Peyer's patch (tissue), 4 donors: Measurements from ENCODE around the gene CD79A. TPM values are rescaled to one million over a fixed set of nuclear protein-coding genes. Genes with fewer than 3 reads are reported as not detected.

Source experiments
- DNase-seq, 3 donors: peaks; one replicate each; pipeline ENCODE4 v3.0.0-alpha.2; 2017 to 2019
- H3K27ac ChIP-seq, 4 donors: fragments of 200-600 bp; sonication (generic); one replicate each; pipeline ENCODE4 v1.5.1; 2016 to 2019
- H3K27me3 ChIP-seq, 2 donors: fragments of 200-600 bp; sonication (generic); one replicate each; pipeline ENCODE4 v1.5.1; 2019
- H3K36me3 ChIP-seq, 3 donors: fragments of 200-600 bp; sonication (generic); one replicate each; pipeline ENCODE4 v1.5.1; 2016 to 2019
- H3K4me1 ChIP-seq, 4 donors: fragments of 200-600 bp; sonication (generic); one replicate each; pipeline ENCODE4 v1.5.1; 2016 to 2019
- H3K4me3 ChIP-seq, 4 donors: fragments of 200-600 bp; sonication (generic); 1 replicate in 3 of 4; 2 replicates in 1 of 4; pipeline ENCODE4 v1.5.1; 2016 to 2019; ENCODE audit warnings: mild to moderate bottlenecking in 1 of 4
- H3K9me3 ChIP-seq, 4 donors: fragments of 200-600 bp; sonication (generic); one replicate each; pipeline ENCODE4 v1.5.1; 2016 to 2019; ENCODE audit warnings: mild to moderate bottlenecking in 1 of 4
- POLR2A ChIP-seq, 2 donors: fragments of 450-650 bp; IDR thresholded peaks; one replicate each; pipeline ENCODE4 v1.5.1; 2017; ENCODE audit warnings: antibody characterized with exemption in 2 of 2, mild to moderate bottlenecking in 2 of 2, moderate library complexity in 2 of 2
- total RNA-seq, 4 donors: library from RNA; depleted of rRNA; stranded (reverse); fragments of >200 nt; gene quantifications; one replicate each; pipeline ENCODE4 v1.1.0, GENCODE V29; 2016
- TF ChIP-seq, protein P1 (sequence below), 6 experiments: fragments of 450-650 bp in 4 of 6; fragments of 200-600 bp in 2 of 6; sonication (generic) in 1 of 6; IDR thresholded peaks; one replicate each; pipeline ENCODE4 v1.5.1; 2017 to 2019; ENCODE audit warnings: antibody characterized with exemption in 6 of 6, mild to moderate bottlenecking in 3 of 6, moderate library complexity in 1 of 6

CD79A gene
- total RNA-seq, 4 donors from 2014 or later = 2.8 to 65.2 (median 4.2) TPM

DNA sequence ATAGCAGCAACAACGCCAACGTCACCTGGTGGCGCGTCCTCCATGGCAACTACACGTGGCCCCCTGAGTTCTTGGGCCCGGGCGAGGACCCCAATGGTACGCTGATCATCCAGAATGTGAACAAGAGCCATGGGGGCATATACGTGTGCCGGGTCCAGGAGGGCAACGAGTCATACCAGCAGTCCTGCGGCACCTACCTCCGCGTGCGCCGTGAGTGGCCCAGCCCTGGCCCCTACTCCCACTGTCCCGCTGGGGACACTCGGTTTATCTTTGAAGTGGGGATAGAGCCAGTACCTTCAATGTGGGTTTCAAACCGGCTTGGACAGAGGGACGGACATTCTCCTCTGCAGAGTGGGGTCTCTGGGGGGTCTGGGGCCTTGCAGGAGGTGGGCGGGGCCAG is 2.0 kb downstream of the CD79A start:
- peak overlapping the region in 1 of 4 donors; percentile 58 for H3K4me3 ChIP-seq
- H3K27ac ChIP-seq = peak overlapping the region in 2 of 4 donors; percentile 85 to 98
- no peaks in the 10 kb centered on the region for H3K27me3 ChIP-seq
- no peak for DNase-seq
- no peak for TF ChIP-seq POLR2A (IDR thresholded peaks at IDR 0.05)
- TF ChIP-seq, protein P1, sequence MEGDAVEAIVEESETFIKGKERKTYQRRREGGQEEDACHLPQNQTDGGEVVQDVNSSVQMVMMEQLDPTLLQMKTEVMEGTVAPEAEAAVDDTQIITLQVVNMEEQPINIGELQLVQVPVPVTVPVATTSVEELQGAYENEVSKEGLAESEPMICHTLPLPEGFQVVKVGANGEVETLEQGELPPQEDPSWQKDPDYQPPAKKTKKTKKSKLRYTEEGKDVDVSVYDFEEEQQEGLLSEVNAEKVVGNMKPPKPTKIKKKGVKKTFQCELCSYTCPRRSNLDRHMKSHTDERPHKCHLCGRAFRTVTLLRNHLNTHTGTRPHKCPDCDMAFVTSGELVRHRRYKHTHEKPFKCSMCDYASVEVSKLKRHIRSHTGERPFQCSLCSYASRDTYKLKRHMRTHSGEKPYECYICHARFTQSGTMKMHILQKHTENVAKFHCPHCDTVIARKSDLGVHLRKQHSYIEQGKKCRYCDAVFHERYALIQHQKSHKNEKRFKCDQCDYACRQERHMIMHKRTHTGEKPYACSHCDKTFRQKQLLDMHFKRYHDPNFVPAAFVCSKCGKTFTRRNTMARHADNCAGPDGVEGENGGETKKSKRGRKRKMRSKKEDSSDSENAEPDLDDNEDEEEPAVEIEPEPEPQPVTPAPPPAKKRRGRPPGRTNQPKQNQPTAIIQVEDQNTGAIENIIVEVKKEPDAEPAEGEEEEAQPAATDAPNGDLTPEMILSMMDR (IDR thresholded peaks at IDR 0.05) = no peak
- H3K9me3 ChIP-seq = no peaks in the 10 kb centered on the region
- H3K4me1 ChIP-seq = peaks cover 0 to 30% (median 17%) of the 10 kb centered on the region in 4 donors
- no peaks in the 10 kb centered on the region for H3K36me3 ChIP-seq

DNA sequence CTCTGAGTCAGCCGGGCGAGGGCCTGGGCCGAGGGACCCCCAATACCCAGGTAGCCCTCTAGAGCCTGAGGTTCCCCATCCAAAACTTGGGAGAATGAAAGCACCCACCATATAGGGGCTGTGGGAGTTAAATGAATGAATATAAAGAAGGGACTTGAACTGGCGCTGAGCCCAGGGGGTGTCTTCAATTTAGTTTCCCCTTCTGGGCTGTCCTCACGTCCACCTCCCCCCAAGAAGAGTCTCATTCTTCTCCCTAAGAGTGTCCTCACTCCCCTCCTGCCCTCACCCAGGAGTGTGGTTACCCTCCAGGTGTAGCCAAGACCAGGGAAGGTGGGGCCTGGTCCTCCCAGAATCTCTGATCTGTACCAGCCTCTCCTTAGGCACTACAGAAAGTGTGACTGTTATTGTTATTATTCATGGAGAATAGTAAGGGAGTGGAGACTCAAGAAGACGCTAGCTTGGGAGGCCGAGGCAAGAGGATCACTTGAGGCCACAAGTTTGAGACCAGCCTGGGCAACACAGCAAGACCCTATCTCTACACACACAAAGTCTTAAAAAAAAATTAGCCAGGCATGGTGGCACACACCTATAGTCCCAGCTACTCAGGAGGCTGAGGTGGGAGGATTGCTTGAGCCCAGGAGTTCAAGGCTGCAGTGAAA is 2.7 kb downstream of the CD79A start:
- H3K27me3 ChIP-seq = no peaks in the 10 kb centered on the region
- DNase-seq = no peak
- H3K4me3 ChIP-seq = peak overlapping the region in 1 of 4 donors; percentile 58
- peak overlapping the region in 1 of 4 donors; percentile 98 for H3K27ac ChIP-seq
- TF ChIP-seq, protein P1 (IDR thresholded peaks at IDR 0.05) = no peak
- peaks cover 0 to 26% (median 18%) of the 10 kb centered on the region in 4 donors for H3K4me1 ChIP-seq
- H3K36me3 ChIP-seq = no peaks in the 10 kb centered on the region
- H3K9me3 ChIP-seq = no peaks in the 10 kb centered on the region

DNA sequence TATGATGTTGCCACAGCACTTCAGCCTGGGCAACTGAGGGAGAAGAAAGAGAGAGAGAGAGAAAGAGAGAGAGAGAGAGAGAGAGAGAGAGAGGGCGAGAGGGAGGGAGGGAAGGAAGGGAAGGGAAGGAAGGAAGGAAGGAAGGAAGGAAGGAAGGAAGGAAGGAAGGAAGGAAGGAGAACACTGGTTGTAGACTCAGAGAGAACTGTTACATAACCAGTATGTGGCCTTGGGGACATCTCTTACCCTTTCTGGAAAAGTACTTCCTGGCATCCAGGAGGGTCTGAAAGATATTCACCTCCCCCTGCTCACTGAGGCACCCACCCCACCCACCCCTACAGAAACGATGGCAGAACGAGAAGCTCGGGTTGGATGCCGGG is 3.2 kb downstream of the CD79A start:
- H3K4me1 ChIP-seq = peaks cover 0 to 26% (median 21%) of the 10 kb centered on the region in 4 donors
- no peaks in the 10 kb centered on the region for H3K36me3 ChIP-seq
- H3K9me3 ChIP-seq = no peaks in the 10 kb centered on the region
- no peak for DNase-seq
- H3K27me3 ChIP-seq = no peaks in the 10 kb centered on the region
- no peak overlapping the region for H3K4me3 ChIP-seq
- no peak for TF ChIP-seq POLR2A (IDR thresholded peaks at IDR 0.05)
- TF ChIP-seq, protein P1 (IDR thresholded peaks at IDR 0.05) = no peak
- H3K27ac ChIP-seq = peak overlapping the region in 1 of 4 donors; percentile 98

DNA sequence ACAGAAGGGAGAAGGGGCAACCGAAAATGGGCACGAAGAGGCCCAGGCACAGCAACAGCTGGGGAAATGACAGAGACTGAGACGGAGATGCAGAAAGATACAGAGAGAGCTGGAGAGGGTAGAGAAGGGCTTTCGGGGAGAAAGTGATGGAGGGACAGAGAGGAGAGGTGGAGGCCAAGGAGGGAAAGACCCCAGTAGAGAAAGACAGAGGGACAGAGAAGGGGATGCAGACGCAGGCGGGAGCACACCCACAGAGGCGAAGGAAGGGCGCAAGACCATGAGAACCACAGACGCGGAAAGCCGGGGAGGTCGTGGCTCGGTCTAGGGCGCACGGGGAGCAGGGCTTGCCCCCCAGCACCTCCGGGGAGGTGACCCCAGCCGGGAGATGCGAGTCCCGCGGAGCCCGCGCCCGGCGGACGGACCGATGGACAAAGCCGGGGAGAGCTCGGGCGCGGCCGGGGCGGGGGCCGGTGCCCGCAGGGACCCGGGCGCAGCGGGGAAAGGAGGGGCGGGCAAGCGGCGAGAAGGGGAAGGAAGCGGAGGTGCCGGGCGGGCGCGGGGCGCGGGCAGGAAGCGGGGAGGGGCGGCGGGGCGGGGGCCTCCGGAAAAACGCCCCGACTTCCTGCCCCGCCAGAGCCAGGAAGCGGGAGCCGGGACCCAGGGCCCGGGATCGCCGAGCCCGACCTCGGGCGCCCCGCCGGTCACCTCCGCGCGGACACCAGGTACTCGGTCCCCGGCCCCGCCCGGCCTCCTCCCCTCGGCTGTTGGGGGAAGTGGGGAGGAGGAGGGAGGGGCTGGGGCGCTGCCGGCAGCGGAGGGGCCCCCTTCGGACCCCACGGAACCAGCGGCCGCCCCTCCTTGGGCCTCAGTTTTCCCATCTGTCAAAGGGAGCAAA is 5.7 kb downstream of the CD79A start, which contains the start of gene ARHGEF1:
ARHGEF1 (plus strand) TSS at position 617 of the 895 bp plus-strand sequence. CDS start 4,899 bp downstream, outside the sequence.
- Histone ChIP-seq H3K4me3 (peak within 1 kb of the TSS; percentile 67 to 97 (median 88)), H3K4me1 (peaks cover 0 to 36% (median 24%) of the 10 kb centered on the region in 4 donors), H3K27me3 (no peaks in the 10 kb centered on the region), H3K36me3 (no peaks in the 10 kb centered on the region), H3K9me3 (no peaks in the 10 kb centered on the region), H3K27ac (peak within 1 kb of the TSS; percentile 89 to 98 (median 90))
- DNase-seq = peak; percentile 71 to 86 (median 73)
- TF ChIP-seq, protein P1 (IDR thresholded peaks at IDR 0.05) = no peak
- TF ChIP-seq POLR2A (IDR thresholded peaks at IDR 0.05) = peak; percentile 20 to 44

DNA sequence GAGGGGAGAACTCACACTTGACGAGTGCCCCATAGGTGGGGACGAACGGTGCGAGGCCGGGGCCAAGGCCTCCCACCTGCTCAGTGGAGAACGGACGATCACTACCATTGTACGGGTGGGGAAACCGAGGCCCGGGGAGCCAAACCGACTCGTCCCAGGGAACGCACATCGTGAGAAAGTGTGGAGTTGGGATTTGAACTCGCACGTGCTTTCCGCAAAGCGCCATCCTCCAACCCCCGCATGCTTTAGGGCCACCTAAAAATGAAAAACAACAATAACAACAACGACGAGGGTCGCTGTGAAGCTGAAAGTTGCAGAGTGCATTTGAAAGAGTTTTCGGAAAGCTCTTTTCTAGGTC is 6.4 kb downstream of the CD79A start:
- Histone ChIP-seq H3K9me3 (no peaks in the 10 kb centered on the region), H3K4me3 (peak overlapping the region; percentile 67 to 97 (median 88)), H3K4me1 (peaks cover 0 to 37% (median 23%) of the 10 kb centered on the region in 4 donors), H3K27me3 (no peaks in the 10 kb centered on the region), H3K36me3 (peaks cover 0 to 5% (median 0%) of the 10 kb centered on the region in 3 donors), H3K27ac (peak overlapping the region; percentile 89 to 98 (median 90))
- no peak for DNase-seq
- TF ChIP-seq, protein P1 (IDR thresholded peaks at IDR 0.05) = no peak
- TF ChIP-seq POLR2A (IDR thresholded peaks at IDR 0.05) = no peak
